Central memory CD4-positive, alpha-beta T cell (primary cell): ENCODE data around the gene MFSD12.

Experiments used
- DNase-seq: peaks from one replicate; pipeline ENCODE4 v3.0.0; 2022
- total RNA-seq, 3 experiments: gene quantifications; one replicate each; lab custom pipeline; 2026; lab: John Stamatoyannopoulos, UW

The MFSD12 gene
- 75.4 to 129 (median 80.4) reads per million in 3 experiments for total RNA-seq

DNA sequence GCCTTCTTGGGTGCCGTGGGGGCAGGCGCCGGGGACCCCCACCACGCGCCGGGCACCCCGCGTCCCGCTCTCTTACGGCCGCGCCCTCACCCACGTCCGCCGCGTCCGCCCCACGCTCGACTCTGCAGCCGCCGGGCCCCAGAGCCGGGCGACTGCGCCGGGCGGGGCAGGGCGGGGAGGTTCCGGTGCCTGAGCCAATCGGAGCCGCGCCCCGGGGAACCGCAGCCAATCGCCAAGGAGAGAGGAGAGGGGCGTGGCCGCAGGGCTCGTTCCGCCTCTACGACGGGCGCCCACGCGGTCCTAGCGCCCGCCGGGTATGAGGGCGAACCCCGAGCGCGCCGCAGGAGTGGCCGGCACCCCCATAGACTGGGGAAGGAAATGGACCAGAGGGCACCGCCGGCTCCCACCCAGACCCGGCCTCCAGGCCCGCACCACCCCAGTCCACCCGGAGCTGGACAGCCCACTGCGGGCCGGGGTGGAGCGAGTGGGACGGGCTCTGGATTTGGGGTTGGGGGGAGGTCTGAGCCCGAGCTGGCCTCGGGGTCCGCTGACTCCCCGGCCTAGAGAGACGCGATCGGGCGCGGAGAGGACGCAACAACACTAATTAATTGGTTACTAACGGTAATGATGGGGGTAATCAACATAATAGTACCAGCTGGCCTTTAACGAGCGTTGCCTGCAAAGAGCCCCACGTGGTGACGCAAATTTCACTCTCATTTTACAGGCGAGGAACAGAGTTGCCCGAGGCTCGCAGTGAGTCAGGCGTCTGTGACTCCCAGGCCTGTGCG lies at the start of gene MFSD12:
MFSD12 (minus strand) TSS at position 126 of the 788 bp plus-strand sequence. CDS start 183 bp downstream, outside the sequence.
- peak; percentile 91 for DNase-seq

DNA sequence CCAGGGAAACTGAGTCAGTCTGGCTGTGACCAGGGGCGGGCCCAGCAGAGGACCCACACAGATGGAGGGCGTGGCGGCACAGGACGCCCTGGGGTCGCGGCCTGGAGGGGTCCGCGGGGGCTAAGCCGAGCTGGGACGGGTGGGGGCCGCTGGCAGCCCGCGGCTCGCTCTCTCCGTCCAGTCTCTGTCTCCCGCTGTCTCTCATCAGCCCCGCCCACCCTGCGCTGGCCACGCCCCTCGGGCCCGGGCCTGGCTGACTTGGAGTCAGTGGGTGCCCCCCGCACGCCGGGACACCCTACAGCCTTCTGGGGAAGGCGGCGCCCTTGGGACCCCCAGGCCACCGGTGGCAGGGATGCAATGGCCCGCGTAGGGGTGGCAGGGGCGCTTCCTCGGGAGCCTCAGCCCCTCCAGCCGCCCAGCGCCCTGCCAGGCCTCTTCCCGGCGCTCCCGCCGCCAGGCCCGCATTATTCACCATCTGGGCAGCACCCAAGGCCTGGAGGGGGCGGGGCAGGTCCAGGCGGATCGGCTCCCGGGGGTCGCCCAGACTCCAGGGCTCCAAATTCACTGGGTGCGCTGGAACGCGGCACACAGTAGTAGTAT lies 49.4 kb upstream of the MFSD12 start, which contains the start of gene TBXA2R:
TBXA2R (minus strand) TSS at position 186 of the 600 bp plus-strand sequence. CDS start 6,241 bp downstream, outside the sequence.
- DNase-seq = no peak

GRCh38 chr19:3606174-3606689 lies 48.8 kb upstream of the MFSD12 start:
- no peak for DNase-seq

GRCh38 chr19:3605770-3606169 lies 48.4 kb upstream of the MFSD12 start:
- no peak for DNase-seq

GRCh38 chr19:3605361-3605760 lies 48.0 kb upstream of the MFSD12 start:
- DNase-seq = no peak

GRCh38 chr19:3604987-3605343 lies 47.6 kb upstream of the MFSD12 start:
- DNase-seq = no peak

GRCh38 chr19:3604227-3604986 lies 47.0 kb upstream of the MFSD12 start:
- no peak for DNase-seq

- no peak for DNase-seq
Observed at GRCh38 chr19:3603121-3603811, 45.9 kb upstream of the MFSD12 start.

DNA sequence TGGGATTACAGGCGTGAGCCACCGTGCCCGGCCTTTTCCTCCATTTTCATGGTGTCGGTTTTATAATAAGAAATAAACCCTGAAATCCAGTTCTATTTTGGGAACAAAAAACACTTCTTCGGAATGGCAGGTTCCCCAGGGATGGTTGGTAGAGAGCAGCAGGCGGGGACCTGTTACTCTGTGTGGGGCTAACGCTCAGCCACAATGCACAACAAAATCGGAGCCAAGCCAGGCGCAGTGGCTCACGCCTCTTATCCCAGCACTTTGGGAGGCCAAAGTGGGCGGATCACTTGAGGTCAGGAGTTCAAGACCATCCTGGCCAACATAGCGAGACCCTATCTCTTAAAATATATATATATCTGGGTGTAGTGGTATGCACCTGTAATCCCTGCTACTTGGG lies 43.6 kb upstream of the MFSD12 start:
- no peak for DNase-seq

DNA sequence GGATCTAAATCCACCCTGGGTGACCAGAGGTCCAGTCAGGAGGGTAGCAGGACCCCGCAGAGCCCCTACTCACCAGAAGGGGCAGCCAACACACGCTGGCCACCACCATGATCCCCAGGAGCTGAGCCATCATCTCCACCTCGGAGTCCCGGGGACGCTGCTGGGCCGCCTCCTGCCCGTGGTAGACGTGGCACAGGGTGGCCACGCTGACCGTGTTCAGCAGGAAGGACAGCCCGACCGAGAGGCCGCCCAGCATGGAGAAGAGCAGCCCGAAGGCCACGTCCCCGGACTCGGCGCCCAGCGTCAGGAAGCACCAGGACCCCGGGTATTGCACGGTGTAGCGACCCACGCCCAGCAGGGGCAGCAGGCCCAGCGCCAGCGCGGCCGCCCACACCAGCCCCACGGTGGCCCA lies 42.4 kb upstream of the MFSD12 start:
- DNase-seq = no peak

DNA sequence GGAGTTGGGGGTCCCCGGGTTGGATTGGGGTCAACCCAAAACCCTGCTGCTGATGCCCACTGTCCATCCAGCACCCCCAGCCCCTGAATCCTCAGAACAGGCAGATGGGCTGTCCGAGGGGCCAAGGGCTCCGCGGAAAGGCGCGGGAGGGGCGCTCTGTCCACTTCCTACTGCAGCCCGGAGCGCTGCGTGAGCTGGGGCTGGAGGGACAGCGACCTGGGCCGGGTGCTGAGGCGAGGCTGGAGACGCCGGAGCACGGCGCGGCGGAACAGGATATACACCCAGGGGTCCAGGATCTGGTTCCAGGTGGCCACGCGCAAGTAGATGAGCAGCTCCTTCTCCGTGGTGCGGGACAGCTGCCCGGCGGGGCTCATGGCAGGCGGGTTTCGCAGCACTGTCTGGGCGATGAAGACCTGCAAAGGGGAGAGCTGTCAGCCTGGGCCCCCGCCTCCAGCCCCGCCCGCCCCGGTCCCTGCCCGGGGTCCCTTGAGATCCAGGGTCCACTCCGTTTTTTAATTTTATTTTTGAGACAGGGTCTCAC lies 38.2 kb upstream of the MFSD12 start:
- no peak for DNase-seq

GRCh38 chr19:3593156-3593555 lies 35.8 kb upstream of the MFSD12 start:
- DNase-seq = no peak

- no peak for DNase-seq
Observed at GRCh38 chr19:3591876-3592613, 34.7 kb upstream of the MFSD12 start.

- DNase-seq = no peak
Observed at GRCh38 chr19:3590991-3591659, 33.7 kb upstream of the MFSD12 start.

DNA sequence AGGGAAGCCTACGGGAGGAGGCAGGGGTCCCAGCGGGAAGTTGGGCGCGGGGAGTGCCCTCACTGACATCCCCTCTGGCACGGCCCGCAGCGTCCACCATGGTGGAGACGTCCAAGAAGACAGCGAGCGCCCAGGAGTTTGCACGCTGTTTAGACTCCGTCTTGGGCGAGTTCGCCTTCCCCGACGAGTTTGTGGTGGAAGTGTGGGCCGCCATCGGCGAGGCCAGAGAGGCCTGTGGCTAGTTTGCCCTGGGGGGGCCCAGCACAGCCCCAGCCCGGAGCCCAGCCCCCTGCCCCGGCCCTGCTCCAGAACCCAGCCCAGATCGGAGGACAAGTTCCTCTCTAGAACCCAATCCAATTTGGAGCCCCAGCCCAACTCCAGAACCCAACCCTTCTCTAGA lies 32.6 kb upstream of the MFSD12 start:
- DNase-seq = no peak

GRCh38 chr19:3589439-3589838 lies 32.1 kb upstream of the MFSD12 start:
- no peak for DNase-seq

GRCh38 chr19:3586707-3587346 lies 29.4 kb upstream of the MFSD12 start:
- DNase-seq = no peak

DNA sequence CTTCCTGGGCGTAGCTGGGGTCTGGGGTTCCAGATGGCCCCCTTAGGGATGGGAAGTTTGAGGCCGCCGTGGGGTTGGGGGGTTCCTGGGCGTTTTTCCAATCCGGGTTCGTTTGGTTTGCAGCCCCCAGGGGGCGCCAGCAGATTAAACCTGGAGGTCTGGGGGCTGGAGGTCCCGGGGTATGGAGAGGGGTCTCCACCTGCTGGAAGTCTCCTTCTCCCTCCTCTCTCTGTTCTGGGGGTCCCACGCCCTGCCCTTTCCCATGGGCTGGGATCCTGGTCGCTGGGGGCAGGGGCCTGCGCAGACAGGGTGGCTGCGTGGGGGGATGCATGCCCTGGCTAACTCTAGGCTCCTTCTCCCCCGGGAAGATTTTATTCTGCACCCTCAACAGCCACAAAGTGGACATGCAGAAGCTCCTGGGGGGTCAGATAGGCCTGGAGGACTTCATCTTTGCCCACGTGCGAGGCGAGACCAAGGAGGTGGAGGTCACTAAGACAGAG lies 28.8 kb upstream of the MFSD12 start:
- no peak for DNase-seq

DNA sequence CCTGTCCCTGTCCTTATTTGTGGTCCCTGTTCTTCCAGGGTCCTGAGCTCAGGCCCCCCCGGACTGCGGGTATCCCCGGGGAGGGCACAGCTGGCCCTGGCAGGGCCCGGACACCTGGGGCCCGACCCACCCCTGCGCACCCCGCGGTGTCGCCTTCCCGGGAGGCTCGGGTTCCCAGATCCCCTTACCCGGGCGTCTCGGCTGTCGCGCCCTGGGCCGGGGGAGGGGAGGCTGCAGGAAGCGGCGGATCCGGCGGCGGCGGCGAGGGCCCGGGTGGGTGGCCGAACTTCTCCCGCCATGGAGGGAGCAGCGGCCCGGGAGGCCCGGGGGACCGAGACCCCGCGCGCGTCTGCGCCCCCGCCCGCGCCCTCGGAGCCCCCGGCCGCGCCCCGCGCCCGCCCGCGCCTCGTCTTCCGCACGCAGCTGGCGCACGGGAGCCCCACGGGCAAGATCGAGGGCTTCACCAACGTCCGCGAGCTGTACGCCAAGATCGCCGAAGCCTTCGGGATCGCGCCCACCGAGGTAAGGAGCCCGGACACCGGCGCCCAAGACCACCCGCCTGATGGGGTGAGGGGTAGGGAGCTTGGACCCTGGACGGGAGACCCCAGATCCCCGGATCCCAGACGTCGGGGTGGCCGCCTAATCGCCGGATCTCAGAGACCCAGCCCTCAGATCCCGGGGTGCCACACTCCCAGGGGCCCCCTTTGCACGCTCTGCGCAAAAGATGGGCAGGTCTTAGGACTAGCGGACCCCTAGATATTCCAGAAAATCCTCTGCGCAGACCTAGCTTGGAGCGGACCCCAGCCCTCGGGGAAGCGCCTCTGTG lies 28.1 kb upstream of the MFSD12 start, which contains the start of gene GIPC3:
GIPC3 (plus strand) TSS at position 178 of the 826 bp plus-strand sequence; CDS start at position 298, 120 bp downstream.
- no peak for DNase-seq
